ENCODE data around the gene SGSM2. TPM values are rescaled to one million over a fixed set of nuclear protein-coding genes. Genes with fewer than 3 reads are reported as not detected.

Gene SGSM2
- total RNA-seq, 1 experiment from 2014 or later, result 49.0 TPM

DNA sequence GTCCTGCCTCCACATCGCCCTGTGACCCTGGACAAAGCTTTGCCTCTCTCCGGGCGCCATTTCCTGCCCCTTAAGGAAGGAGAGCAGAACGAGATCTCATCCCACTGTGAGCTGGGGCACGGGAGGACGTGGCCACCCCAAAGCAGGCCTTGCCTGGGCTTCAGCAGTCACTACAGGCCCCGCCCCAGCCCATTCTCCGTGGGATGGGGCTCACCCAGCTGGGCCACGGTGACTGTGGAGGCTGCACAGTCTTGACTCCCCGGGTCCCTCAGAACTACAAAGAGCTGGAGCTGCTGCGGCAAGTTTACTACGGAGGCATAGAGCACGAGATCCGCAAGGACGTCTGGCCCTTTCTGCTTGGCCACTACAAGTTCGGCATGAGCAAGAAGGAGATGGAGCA is 35.4 kb downstream of the SGSM2 start:
- in situ Hi-C loops (cut with HindIII; ENCODE audit: low pct_unique_long_range_greater_than_20kb, low sequenced_read_pairs), result no loop called here
- Histone ChIP-seq H3K9me3 (ENCODE audit: control insufficient read depth, insufficient read depth, low read depth, low read length) (no peaks in the 10 kb centered on the region), H3K4me3 (ENCODE audit: low read depth in 2 of 2, low read length in 2 of 2) (no peak overlapping the region), H3K4me1 (ENCODE audit: control insufficient read depth, insufficient read depth, low read length) (no peaks in the 10 kb centered on the region), H3K27ac (ENCODE audit: low read length) (no peak overlapping the region), H3K36me3 (ENCODE audit: control insufficient read depth, insufficient read depth, low read length) (no peaks in the 10 kb centered on the region), H3K27me3 (ENCODE audit: control insufficient read depth, insufficient read depth, low read length) (no peaks in the 10 kb centered on the region)
- ChIA-PET POLR2A (no interaction called here), CTCF (interaction anchor here (0.7 kb wide), 1 partner anchor 43 kb away, joined by 3 read pairs; no protein-coding TSS in a partner anchor)
- intact Hi-C loops (cut with micrococcal nuclease; ENCODE audit: unreplicated experiment), result no loop called here
- TF ChIP-seq, protein P1, sequence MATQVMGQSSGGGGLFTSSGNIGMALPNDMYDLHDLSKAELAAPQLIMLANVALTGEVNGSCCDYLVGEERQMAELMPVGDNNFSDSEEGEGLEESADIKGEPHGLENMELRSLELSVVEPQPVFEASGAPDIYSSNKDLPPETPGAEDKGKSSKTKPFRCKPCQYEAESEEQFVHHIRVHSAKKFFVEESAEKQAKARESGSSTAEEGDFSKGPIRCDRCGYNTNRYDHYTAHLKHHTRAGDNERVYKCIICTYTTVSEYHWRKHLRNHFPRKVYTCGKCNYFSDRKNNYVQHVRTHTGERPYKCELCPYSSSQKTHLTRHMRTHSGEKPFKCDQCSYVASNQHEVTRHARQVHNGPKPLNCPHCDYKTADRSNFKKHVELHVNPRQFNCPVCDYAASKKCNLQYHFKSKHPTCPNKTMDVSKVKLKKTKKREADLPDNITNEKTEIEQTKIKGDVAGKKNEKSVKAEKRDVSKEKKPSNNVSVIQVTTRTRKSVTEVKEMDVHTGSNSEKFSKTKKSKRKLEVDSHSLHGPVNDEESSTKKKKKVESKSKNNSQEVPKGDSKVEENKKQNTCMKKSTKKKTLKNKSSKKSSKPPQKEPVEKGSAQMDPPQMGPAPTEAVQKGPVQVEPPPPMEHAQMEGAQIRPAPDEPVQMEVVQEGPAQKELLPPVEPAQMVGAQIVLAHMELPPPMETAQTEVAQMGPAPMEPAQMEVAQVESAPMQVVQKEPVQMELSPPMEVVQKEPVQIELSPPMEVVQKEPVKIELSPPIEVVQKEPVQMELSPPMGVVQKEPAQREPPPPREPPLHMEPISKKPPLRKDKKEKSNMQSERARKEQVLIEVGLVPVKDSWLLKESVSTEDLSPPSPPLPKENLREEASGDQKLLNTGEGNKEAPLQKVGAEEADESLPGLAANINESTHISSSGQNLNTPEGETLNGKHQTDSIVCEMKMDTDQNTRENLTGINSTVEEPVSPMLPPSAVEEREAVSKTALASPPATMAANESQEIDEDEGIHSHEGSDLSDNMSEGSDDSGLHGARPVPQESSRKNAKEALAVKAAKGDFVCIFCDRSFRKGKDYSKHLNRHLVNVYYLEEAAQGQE (IDR thresholded peaks at IDR 0.05; ENCODE audit: insufficient read depth in 1 of 2, low read depth in 2 of 2, low read length in 1 of 2), result no peak
- no peak for TF ChIP-seq SIN3A (IDR thresholded peaks at IDR 0.05; ENCODE audit: borderline replicate concordance, insufficient read depth, low read depth, low read length)
- TF ChIP-seq TCF7L2 (IDR thresholded peaks at IDR 0.05; ENCODE audit: low read depth, low read length), result no peak
- no peak for TF ChIP-seq POLR2AphosphoS5 (IDR thresholded peaks at IDR 0.05; ENCODE audit: low read depth, low read length)
- TF ChIP-seq, protein P2, sequence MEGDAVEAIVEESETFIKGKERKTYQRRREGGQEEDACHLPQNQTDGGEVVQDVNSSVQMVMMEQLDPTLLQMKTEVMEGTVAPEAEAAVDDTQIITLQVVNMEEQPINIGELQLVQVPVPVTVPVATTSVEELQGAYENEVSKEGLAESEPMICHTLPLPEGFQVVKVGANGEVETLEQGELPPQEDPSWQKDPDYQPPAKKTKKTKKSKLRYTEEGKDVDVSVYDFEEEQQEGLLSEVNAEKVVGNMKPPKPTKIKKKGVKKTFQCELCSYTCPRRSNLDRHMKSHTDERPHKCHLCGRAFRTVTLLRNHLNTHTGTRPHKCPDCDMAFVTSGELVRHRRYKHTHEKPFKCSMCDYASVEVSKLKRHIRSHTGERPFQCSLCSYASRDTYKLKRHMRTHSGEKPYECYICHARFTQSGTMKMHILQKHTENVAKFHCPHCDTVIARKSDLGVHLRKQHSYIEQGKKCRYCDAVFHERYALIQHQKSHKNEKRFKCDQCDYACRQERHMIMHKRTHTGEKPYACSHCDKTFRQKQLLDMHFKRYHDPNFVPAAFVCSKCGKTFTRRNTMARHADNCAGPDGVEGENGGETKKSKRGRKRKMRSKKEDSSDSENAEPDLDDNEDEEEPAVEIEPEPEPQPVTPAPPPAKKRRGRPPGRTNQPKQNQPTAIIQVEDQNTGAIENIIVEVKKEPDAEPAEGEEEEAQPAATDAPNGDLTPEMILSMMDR (IDR thresholded peaks at IDR 0.05), result no peak
- DNase-seq (ENCODE audit: low read depth, low spot score), result no peak
- no TSS peak for BruUV-seq (replicated peaks)
- no peak for ATAC-seq

DNA sequence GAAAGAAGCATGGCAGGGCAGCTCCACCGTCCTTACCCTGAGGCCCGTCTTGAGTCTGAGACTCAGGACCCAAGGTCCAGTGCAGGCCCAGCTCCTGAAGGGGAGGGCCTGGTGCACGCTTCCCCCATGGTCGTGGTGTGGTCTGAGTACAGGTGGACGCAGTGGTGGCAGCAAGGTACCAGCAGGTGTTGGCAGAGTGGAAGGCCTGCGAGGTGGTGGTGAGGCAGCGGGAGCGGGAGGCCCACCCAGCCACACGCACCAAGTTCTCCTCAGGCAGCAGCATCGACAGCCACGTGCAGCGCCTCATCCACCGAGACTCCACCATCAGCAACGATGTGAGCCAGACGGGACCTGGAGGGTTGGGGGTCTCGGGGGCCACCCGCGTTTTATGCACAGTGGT is 35.9 kb downstream of the SGSM2 start:
- CTCF ChIA-PET, result no interaction called here
- TF ChIP-seq, protein P2 (IDR thresholded peaks at IDR 0.05), result no peak
- TF ChIP-seq POLR2AphosphoS5 (IDR thresholded peaks at IDR 0.05; ENCODE audit: low read depth, low read length) (no peak), TCF7L2 (IDR thresholded peaks at IDR 0.05; ENCODE audit: low read depth, low read length) (no peak), SIN3A (IDR thresholded peaks at IDR 0.05; ENCODE audit: borderline replicate concordance, insufficient read depth, low read depth, low read length) (no peak)
- TF ChIP-seq, protein P1 (IDR thresholded peaks at IDR 0.05; ENCODE audit: insufficient read depth in 1 of 2, low read depth in 2 of 2, low read length in 1 of 2), result no peak
- no peak for ATAC-seq
- no peak for DNase-seq (ENCODE audit: low read depth, low spot score)
- POLR2A ChIA-PET, result no interaction called here
- Histone ChIP-seq H3K36me3 (ENCODE audit: control insufficient read depth, insufficient read depth, low read length) (no peaks in the 10 kb centered on the region), H3K27me3 (ENCODE audit: control insufficient read depth, insufficient read depth, low read length) (no peaks in the 10 kb centered on the region), H3K4me3 (ENCODE audit: low read depth in 2 of 2, low read length in 2 of 2) (no peak overlapping the region), H3K27ac (ENCODE audit: low read length) (no peak overlapping the region), H3K4me1 (ENCODE audit: control insufficient read depth, insufficient read depth, low read length) (no peaks in the 10 kb centered on the region), H3K9me3 (ENCODE audit: control insufficient read depth, insufficient read depth, low read depth, low read length) (no peaks in the 10 kb centered on the region)
- intact Hi-C loops (cut with micrococcal nuclease; ENCODE audit: unreplicated experiment), result no loop called here
- no TSS peak for BruUV-seq (replicated peaks)
- in situ Hi-C loops (cut with HindIII; ENCODE audit: low pct_unique_long_range_greater_than_20kb, low sequenced_read_pairs), result no loop called here
